Right renal cortex interstitium (tissue), 3 donors: ENCODE measurements around the gene VPS39. TPM values are rescaled to one million over a fixed set of nuclear protein-coding genes. Genes with fewer than 3 reads are reported as not detected.

Source experiments
- DNase-seq, 3 donors: peaks; one replicate each; pipeline ENCODE4 v3.0.0-alpha.2; 2013; ENCODE audit warnings: low read depth in 3 of 3, low spot score in 2 of 3
- polyA plus RNA-seq, 3 donors: library from polyadenylated mRNA; unstranded; fragments of 120-200 nt; gene quantifications; one replicate each; pipeline ENCODE4 v1.2.1, GENCODE V29; 2013; ENCODE audit not compliant: insufficient read length in 3 of 3

Gene VPS39
- polyA plus RNA-seq, 3 donors, result 58.5 to 61.4 (median 59.8) TPM

- no peak for DNase-seq
Measured at GRCh38 chr15:42146551-42147430, 61.3 kb downstream of the VPS39 start.

- no peak for DNase-seq
Measured at GRCh38 chr15:42145546-42146455, 62.3 kb downstream of the VPS39 start.

- DNase-seq, result no peak
Measured at GRCh38 chr15:42144841-42145375, 63.2 kb downstream of the VPS39 start.

- no peak for DNase-seq
Measured at GRCh38 chr15:42143866-42144625, 64.1 kb downstream of the VPS39 start.

- DNase-seq, result no peak
Measured at GRCh38 chr15:42143356-42143755, 64.7 kb downstream of the VPS39 start.

GRCh38 chr15:42141795-42142667, 66.1 kb downstream of the VPS39 start:
- no peak for DNase-seq

GRCh38 chr15:42141246-42141645, 66.9 kb downstream of the VPS39 start:
- DNase-seq, result no peak

GRCh38 chr15:42140383-42141070, 67.6 kb downstream of the VPS39 start:
- DNase-seq, result no peak

- no peak for DNase-seq
Measured at GRCh38 chr15:42139596-42139995, 68.5 kb downstream of the VPS39 start.

GRCh38 chr15:42138968-42139386, 69.1 kb downstream of the VPS39 start:
- DNase-seq, result no peak

- DNase-seq, result no peak
Measured at GRCh38 chr15:42138411-42138810, 69.7 kb downstream of the VPS39 start.

- DNase-seq, result no peak
Measured at GRCh38 chr15:42137461-42138261, 70.4 kb downstream of the VPS39 start.

- no peak for DNase-seq
Measured at GRCh38 chr15:42136513-42136912, 71.6 kb downstream of the VPS39 start.

GRCh38 chr15:42135351-42135750, 72.8 kb downstream of the VPS39 start:
- no peak for DNase-seq

- DNase-seq, result no peak
Measured at GRCh38 chr15:42134617-42135245, 73.4 kb downstream of the VPS39 start.

- no peak for DNase-seq
Measured at GRCh38 chr15:42133886-42134502, 74.1 kb downstream of the VPS39 start.

GRCh38 chr15:42133356-42133755, 74.7 kb downstream of the VPS39 start:
- no peak for DNase-seq
